H9 (cell line): Measurements from ENCODE around the gene DNASE1L1. TPM values are rescaled to one million over a fixed set of nuclear protein-coding genes. Genes with fewer than 3 reads are reported as not detected.

ENCODE experiments used
- DNase-seq: peaks from one replicate; pipeline ENCODE4 v3.0.0-alpha.2; 2017
- H2AFZ ChIP-seq: one replicate; pipeline ENCODE4 v1.6.1; 2013; ENCODE audit warnings: mild to moderate bottlenecking, low read length, control low read depth, moderate library complexity
- H2AK5ac ChIP-seq: 2 replicates; pipeline ENCODE4 v1.6.1; 2013; ENCODE audit warnings: low read length, control low read depth, mixed read lengths; ENCODE audit not compliant: insufficient read length
- H2BK120ac ChIP-seq: one replicate; pipeline ENCODE4 v1.6.1; 2013; ENCODE audit warnings: low read depth, mild to moderate bottlenecking, low read length, control low read depth, inconsistent platforms; ENCODE audit not compliant: poor library complexity, severe bottlenecking
- H2BK12ac ChIP-seq: 2 replicates; pipeline ENCODE4 v1.6.1; 2013; ENCODE audit warnings: low read length, control low read depth, mixed read lengths, low read depth; ENCODE audit not compliant: insufficient read length
- H2BK15ac ChIP-seq: 2 replicates; pipeline ENCODE4 v1.6.1; 2013; ENCODE audit warnings: low read depth, low read length, control low read depth
- H2BK20ac ChIP-seq: one replicate; pipeline ENCODE4 v1.6.1; 2013; ENCODE audit warnings: low read depth, mild to moderate bottlenecking, low read length, control low read depth, inconsistent platforms; ENCODE audit not compliant: poor library complexity, severe bottlenecking
- H2BK5ac ChIP-seq: 2 replicates; pipeline ENCODE4 v1.6.1; 2013; ENCODE audit warnings: low read length, control low read depth, mixed read lengths; ENCODE audit not compliant: insufficient read length
- H3K14ac ChIP-seq: 2 replicates; pipeline ENCODE4 v1.6.1; 2013; ENCODE audit warnings: low read length, control low read depth; ENCODE audit not compliant: insufficient read depth
- H3K18ac ChIP-seq: 2 replicates; pipeline ENCODE4 v1.6.1; 2013; ENCODE audit warnings: low read depth, mild to moderate bottlenecking, mixed read lengths, low read length, control low read depth; ENCODE audit not compliant: insufficient read length
- H3K23ac ChIP-seq: 2 replicates; pipeline ENCODE4 v1.6.1; 2013; ENCODE audit warnings: low read length, control low read depth, mixed read lengths, low read depth; ENCODE audit not compliant: insufficient read length
- H3K23me2 ChIP-seq: 2 replicates; pipeline ENCODE4 v1.6.1; 2013; ENCODE audit warnings: low read depth, mild to moderate bottlenecking, mixed read lengths, low read length, control low read depth; ENCODE audit not compliant: insufficient read length, poor library complexity, severe bottlenecking
- H3K27ac ChIP-seq: 2 replicates; pipeline ENCODE4 v1.5.1; 2013; ENCODE audit warnings: low read length, control low read depth, mixed read lengths, low read depth; ENCODE audit not compliant: insufficient read length
- H3K27me3 ChIP-seq: 2 replicates; pipeline ENCODE4 v1.6.1; 2013; ENCODE audit warnings: low read length, control low read depth, inconsistent platforms; ENCODE audit not compliant: insufficient read depth
- H3K4ac ChIP-seq: 2 replicates; pipeline ENCODE4 v1.6.1; 2013; ENCODE audit warnings: low read depth, mild to moderate bottlenecking, control low read depth, inconsistent platforms, low read length, moderate library complexity
- H3K4me1 ChIP-seq: 2 replicates; pipeline ENCODE4 v1.6.1; 2013; ENCODE audit warnings: low read length, control low read depth, inconsistent platforms; ENCODE audit not compliant: insufficient read depth
- H3K4me2 ChIP-seq: 2 replicates; pipeline ENCODE4 v1.6.1; 2013; ENCODE audit warnings: low read length, control low read depth, mixed read lengths; ENCODE audit not compliant: insufficient read length, insufficient read depth
- H3K56ac ChIP-seq: 2 replicates; pipeline ENCODE4 v1.6.1; 2013; ENCODE audit warnings: low read depth, mild to moderate bottlenecking, mixed read lengths, low read length, control low read depth; ENCODE audit not compliant: insufficient read length
- H3K79me1 ChIP-seq: 2 replicates; pipeline ENCODE4 v1.6.1; 2013; ENCODE audit warnings: low read depth, mild to moderate bottlenecking, moderate library complexity, low read length, control low read depth, inconsistent platforms; ENCODE audit not compliant: insufficient read depth, poor library complexity, severe bottlenecking
- H3K79me2 ChIP-seq: 2 replicates; pipeline ENCODE4 v1.6.1; 2013; ENCODE audit warnings: low read length, control low read depth, inconsistent platforms; ENCODE audit not compliant: insufficient read depth
- H3K9ac ChIP-seq: 2 replicates; pipeline ENCODE4 v1.6.1; 2013; ENCODE audit warnings: low read length, control low read depth, mixed read lengths; ENCODE audit not compliant: insufficient read length; ENCODE audit errors: extremely low read depth
- H3K9me3 ChIP-seq: one replicate; pipeline ENCODE4 v1.6.1; 2013; ENCODE audit warnings: low read depth, low read length, inconsistent platforms; ENCODE audit not compliant: control insufficient read depth
- H3T11ph ChIP-seq: one replicate; pipeline ENCODE4 v1.6.1; 2013; ENCODE audit warnings: mild to moderate bottlenecking, low read length, control low read depth, inconsistent platforms
- H4K20me1 ChIP-seq: one replicate; pipeline ENCODE4 v1.6.1; 2013; ENCODE audit not compliant: control insufficient read depth, insufficient read length, insufficient read depth
- H4K5ac ChIP-seq: 2 replicates; pipeline ENCODE4 v1.6.1; 2013; ENCODE audit warnings: low read depth, mild to moderate bottlenecking, mixed read lengths, low read length, control low read depth; ENCODE audit not compliant: insufficient read length
- H4K8ac ChIP-seq: replicated peaks from 2 replicates; pipeline ENCODE4 v1.6.1; 2013; ENCODE audit warnings: low read length, control low read depth, mixed read lengths, low read depth; ENCODE audit not compliant: insufficient read length
- H4K91ac ChIP-seq: 2 replicates; pipeline ENCODE4 v1.6.1; 2013; ENCODE audit warnings: low read depth, mild to moderate bottlenecking, moderate library complexity, mixed read lengths, low read length, control low read depth; ENCODE audit not compliant: insufficient read length
- H3K27ac Mint-ChIP-seq, 3 experiments: 2 replicates in 2 of 3; 3 replicates in 1 of 3; pipeline ENCODE4 v1.8.0; 2020 to 2021; ENCODE audit warnings: mixed read lengths in 3 of 3, mild to moderate bottlenecking in 1 of 3, moderate library complexity in 1 of 3
- H3K27me3 Mint-ChIP-seq: 2 replicates; pipeline ENCODE4 v1.8.0; 2021; ENCODE audit warnings: low read depth, mild to moderate bottlenecking, moderate library complexity, mixed read lengths
- H3K36me3 Mint-ChIP-seq, 3 experiments: 2 replicates in 2 of 3; 3 replicates in 1 of 3; pipeline ENCODE4 v1.8.0; 2020 to 2021; ENCODE audit warnings: low read depth in 3 of 3, mixed read lengths in 3 of 3; ENCODE audit not compliant: insufficient read depth in 1 of 3
- H3K4me1 Mint-ChIP-seq, 2 experiments: 2 replicates each; pipeline ENCODE4 v1.8.0; 2020; ENCODE audit warnings: mixed read lengths in 2 of 2
- H3K4me3 Mint-ChIP-seq, 2 experiments: 2 replicates in 1 of 2; 3 replicates in 1 of 2; pipeline ENCODE4 v1.8.0; 2020 to 2021; ENCODE audit warnings: mild to moderate bottlenecking in 2 of 2, mixed read lengths in 2 of 2, moderate library complexity in 1 of 2
- H3K9me3 Mint-ChIP-seq, 2 experiments: 2 replicates in 1 of 2; 3 replicates in 1 of 2; pipeline ENCODE4 v1.8.0; 2020; ENCODE audit warnings: mild to moderate bottlenecking in 2 of 2, mixed read lengths in 2 of 2, moderate library complexity in 1 of 2
- WGBS: extraction: QIAGEN DNeasy Blood & Tissue Kit; methylation state at CpG from one replicate; pipeline ENCODE4 v1.1.7; 2013; ENCODE audit warnings: missing lambda C conversion rate, low lambda C conversion rate, mixed read lengths; ENCODE audit not compliant: insufficient read length; ENCODE audit errors: extremely low coverage; 5-methylcytosine and 5-hydroxymethylcytosine counted together
- total RNA-seq: library from RNA; stranded (reverse); gene quantifications from 2 replicates; pipeline ENCODE4 v1.2.1, GENCODE V29; 2021
- TF ChIP-seq, protein P1 (sequence below): fragments of 200-600 bp; sonication (generic); conservative IDR thresholded peaks from 3 replicates; pipeline ENCODE4 v1.8.0; 2021; ENCODE audit warnings: antibody characterized with exemption, mild to moderate bottlenecking

The DNASE1L1 gene
- total RNA-seq, 1 experiment from 2014 or later, result 14.5 TPM

DNA sequence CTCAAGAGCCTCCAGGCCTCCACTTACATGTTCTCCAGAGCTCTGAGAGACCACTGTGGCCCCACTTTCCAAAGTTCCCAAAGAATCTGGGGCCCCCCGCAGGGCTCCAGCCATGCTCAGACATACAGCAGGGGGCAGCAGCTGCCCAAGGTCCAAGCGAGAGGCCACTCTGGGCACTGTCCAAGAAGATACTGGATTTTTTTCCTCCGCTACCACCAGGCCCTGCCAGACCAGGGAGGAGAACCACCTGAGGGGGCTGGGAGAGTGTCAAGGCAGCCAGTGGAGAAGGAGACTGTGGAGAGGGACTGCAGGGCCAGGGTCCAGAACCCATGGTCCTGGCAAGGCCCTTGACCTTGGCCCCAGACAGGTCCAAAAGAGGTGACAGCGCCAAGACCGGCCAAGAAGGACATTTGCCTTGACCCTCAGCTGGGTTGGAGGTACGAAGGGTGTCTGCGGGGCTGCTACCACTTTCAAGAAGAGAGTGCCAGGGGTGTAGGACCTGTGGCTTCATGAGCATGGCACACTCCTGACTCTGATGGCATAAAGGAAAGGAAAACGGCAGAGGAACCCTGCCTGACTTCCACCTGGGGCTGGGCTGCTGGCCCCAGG, 24.7 kb downstream of the DNASE1L1 start:
- TF ChIP-seq, protein P1, sequence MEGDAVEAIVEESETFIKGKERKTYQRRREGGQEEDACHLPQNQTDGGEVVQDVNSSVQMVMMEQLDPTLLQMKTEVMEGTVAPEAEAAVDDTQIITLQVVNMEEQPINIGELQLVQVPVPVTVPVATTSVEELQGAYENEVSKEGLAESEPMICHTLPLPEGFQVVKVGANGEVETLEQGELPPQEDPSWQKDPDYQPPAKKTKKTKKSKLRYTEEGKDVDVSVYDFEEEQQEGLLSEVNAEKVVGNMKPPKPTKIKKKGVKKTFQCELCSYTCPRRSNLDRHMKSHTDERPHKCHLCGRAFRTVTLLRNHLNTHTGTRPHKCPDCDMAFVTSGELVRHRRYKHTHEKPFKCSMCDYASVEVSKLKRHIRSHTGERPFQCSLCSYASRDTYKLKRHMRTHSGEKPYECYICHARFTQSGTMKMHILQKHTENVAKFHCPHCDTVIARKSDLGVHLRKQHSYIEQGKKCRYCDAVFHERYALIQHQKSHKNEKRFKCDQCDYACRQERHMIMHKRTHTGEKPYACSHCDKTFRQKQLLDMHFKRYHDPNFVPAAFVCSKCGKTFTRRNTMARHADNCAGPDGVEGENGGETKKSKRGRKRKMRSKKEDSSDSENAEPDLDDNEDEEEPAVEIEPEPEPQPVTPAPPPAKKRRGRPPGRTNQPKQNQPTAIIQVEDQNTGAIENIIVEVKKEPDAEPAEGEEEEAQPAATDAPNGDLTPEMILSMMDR, result peak; percentile 26; the same call in 2 of the 3 replicates
- Histone ChIP-seq H3K79me2 (no peaks in the 10 kb centered on the region; the same call in 1 of the 2 replicates), H3K23ac (no peak overlapping the region), H4K8ac (no peak overlapping the region), H3K79me1 (no peaks in the 10 kb centered on the region), H2BK12ac (no peak overlapping the region), H2AK5ac (no peak overlapping the region), H3K23me2 (peaks cover 9% of the 10 kb centered on the region), H3K4me2 (no peak overlapping the region), H2BK15ac (0 out of 2 replicates have a peak overlapping the region, but pooled peaks have one; percentile 89), H4K5ac (no peak overlapping the region), H4K91ac (no peak overlapping the region), H3K56ac (no peak overlapping the region), H3K14ac (no peak overlapping the region), H2AFZ (no peak overlapping the region), H3K9ac (no peak overlapping the region), H4K20me1 (no peaks in the 10 kb centered on the region), H3K18ac (no peak overlapping the region), H2BK5ac (no peak overlapping the region), H2BK20ac (no peak overlapping the region), H3K27ac (no peak overlapping the region), H2BK120ac (no peak overlapping the region), H3T11ph (no peak overlapping the region), H3K4ac (no peak overlapping the region), H3K27me3 (no peaks in the 10 kb centered on the region), H3K4me1 (no peaks in the 10 kb centered on the region; the same call in 1 of the 2 replicates), H3K9me3 (peaks cover 14% of the 10 kb centered on the region)
- no CpG with 5 or more reads among the region's 8 CpGs for WGBS
- Mint-ChIP-seq H3K4me1 (peaks cover 17 to 33% of the 10 kb centered on the region in 2 experiments), H3K27ac (0 out of 7 replicates have a peak overlapping the region, but pooled peaks of 1 of the 3 experiments have one; percentile 77), H3K4me3 (no peak overlapping the region; a peak in 1 of 5 replicates), H3K9me3 (peaks cover 33 to 38% of the 10 kb centered on the region in 2 experiments), H3K27me3 (peaks cover 2% of the 10 kb centered on the region; the same call in 1 of the 2 replicates), H3K36me3 (peaks cover 15 to 29% (median 22%) of the 10 kb centered on the region in 3 experiments)
- DNase-seq, result no peak
